Neural cell (in vitro differentiated cells): Measurements from ENCODE around the gene ATP6V1B1. TPM values are rescaled to one million over a fixed set of nuclear protein-coding genes. Genes with fewer than 3 reads are reported as not detected.

Experiments
- H2AFZ ChIP-seq: fragments of 200-600, 300-800 bp; sonication (generic), shearing (Covaris generic); 2 replicates; pipeline ENCODE4 v1.6.0; 2014; ENCODE audit warnings: low read depth, mild to moderate bottlenecking, antibody characterized with exemption, low read length, moderate library complexity
- H3F3A ChIP-seq: fragments of 200-600 bp; shearing (Covaris generic); 2 replicates; pipeline ENCODE4 v1.6.1; 2016; ENCODE audit warnings: mild to moderate bottlenecking, moderate library complexity, mixed read lengths, antibody characterized with exemption, low read length; ENCODE audit not compliant: insufficient read depth, poor library complexity, severe bottlenecking
- H3K27ac ChIP-seq: fragments of 200-600, 300-800 bp; sonication (generic), shearing (Covaris generic); 2 replicates; pipeline ENCODE4 v1.5.1; 2014; ENCODE audit warnings: mild to moderate bottlenecking, low read length, moderate library complexity
- H3K27me3 ChIP-seq: fragments of 300-800, 200-600 bp; sonication (generic), shearing (Covaris generic); 2 replicates; pipeline ENCODE4 v1.6.0; 2014; ENCODE audit warnings: mild to moderate bottlenecking, low read depth, low read length, moderate library complexity; ENCODE audit not compliant: insufficient read depth
- H3K36me3 ChIP-seq: fragments of 300-800, 200-600 bp; sonication (generic), shearing (Covaris generic); 2 replicates; pipeline ENCODE4 v1.5.1; 2014; ENCODE audit warnings: mild to moderate bottlenecking, antibody characterized with exemption, low read length, moderate library complexity; ENCODE audit not compliant: insufficient read depth
- H3K4me2 ChIP-seq: fragments of 300-800, 200-600 bp; sonication (generic), shearing (Covaris generic); 2 replicates; pipeline ENCODE4 v1.6.0; 2014; ENCODE audit warnings: mild to moderate bottlenecking, low read length
- H3K4me3 ChIP-seq: fragments of 300-800, 200-600 bp; sonication (generic), shearing (Covaris generic); 2 replicates; pipeline ENCODE4 v1.5.1; 2014; ENCODE audit warnings: mild to moderate bottlenecking, low read length, moderate library complexity
- H3K79me2 ChIP-seq: fragments of 200-600 bp; shearing (Covaris generic); replicated peaks from 2 replicates; pipeline ENCODE4 v1.6.0; 2014; ENCODE audit warnings: mild to moderate bottlenecking, low read length, moderate library complexity; ENCODE audit not compliant: insufficient read depth
- H3K9ac ChIP-seq: fragments of 300-800, 200-600 bp; sonication (generic), shearing (Covaris generic); 2 replicates; pipeline ENCODE4 v1.6.1; 2016; ENCODE audit warnings: mild to moderate bottlenecking, low read length, mixed read lengths
- H3K9me2 ChIP-seq: fragments of 200-600 bp; shearing (Covaris generic); 2 replicates; pipeline ENCODE4 v1.6.1; 2016; ENCODE audit warnings: mild to moderate bottlenecking, low read length, mixed read lengths; ENCODE audit not compliant: insufficient read depth
- H3K9me3 ChIP-seq: fragments of 200-600, 300-800 bp; sonication (generic), shearing (Covaris generic); 2 replicates; pipeline ENCODE4 v1.6.1; 2016; ENCODE audit warnings: mild to moderate bottlenecking, mixed run types, low read length, moderate library complexity, mixed read lengths
- H4K20me1 ChIP-seq: fragments of 200-600 bp; shearing (Covaris generic); 2 replicates; pipeline ENCODE4 v1.6.1; 2016; ENCODE audit warnings: mild to moderate bottlenecking, mixed run types; ENCODE audit not compliant: insufficient read depth
- EP300 ChIP-seq: fragments of 450-650 bp; conservative IDR thresholded peaks from 2 replicates; pipeline ENCODE4 v1.6.1; 2014; ENCODE audit warnings: antibody characterized with exemption, mild to moderate bottlenecking, moderate library complexity; ENCODE audit not compliant: poor library complexity, severe bottlenecking
- EZH2 ChIP-seq: fragments of 200-600, 300-800 bp; shearing (Covaris generic), sonication (generic); IDR thresholded peaks from 2 replicates; pipeline ENCODE4 v1.6.1; 2014; ENCODE audit warnings: antibody characterized with exemption, low read length, borderline replicate concordance, mild to moderate bottlenecking; ENCODE audit not compliant: insufficient read depth, poor library complexity, severe bottlenecking
- MXI1 ChIP-seq: fragments of 450-650 bp; conservative IDR thresholded peaks from 2 replicates; pipeline ENCODE4 v1.6.1; 2014; ENCODE audit warnings: antibody characterized with exemption, mild to moderate bottlenecking; ENCODE audit not compliant: poor library complexity, severe bottlenecking
- POLR2AphosphoS5 ChIP-seq: IDR thresholded peaks from 2 replicates; pipeline ENCODE4 v1.6.1; 2012
- RAD21 ChIP-seq: fragments of 450-650 bp; conservative IDR thresholded peaks from 2 replicates; pipeline ENCODE4 v1.6.1; 2014; ENCODE audit warnings: antibody characterized with exemption, mild to moderate bottlenecking, moderate library complexity
- REST ChIP-seq: IDR thresholded peaks from 2 replicates; pipeline ENCODE4 v1.6.1; 2012; ENCODE audit warnings: borderline replicate concordance
- SMC3 ChIP-seq: fragments of 450-650 bp; conservative IDR thresholded peaks from 2 replicates; pipeline ENCODE4 v1.6.1; 2014; ENCODE audit warnings: antibody characterized with exemption, mild to moderate bottlenecking, moderate library complexity; ENCODE audit not compliant: poor library complexity
- TAF1 ChIP-seq: IDR thresholded peaks from 2 replicates; pipeline ENCODE4 v1.6.1; 2012; ENCODE audit warnings: low read depth
- polyA plus RNA-seq: library from polyadenylated mRNA; depleted of rRNA; stranded (reverse); fragments of >200 nt; gene quantifications from 2 replicates; pipeline ENCODE4 v1.2.3, GENCODE V29; 2014
- TF ChIP-seq, protein P1 (sequence below): fragments of 450-650 bp; IDR thresholded peaks from 2 replicates; pipeline ENCODE4 v1.5.1; 2014; ENCODE audit warnings: antibody characterized with exemption, mild to moderate bottlenecking, moderate library complexity; ENCODE audit not compliant: poor library complexity, severe bottlenecking

The ATP6V1B1 gene
- polyA plus RNA-seq, 1 donor from 2014 or later: 0.12 TPM

GRCh38 chr2:70985956-70986355, 50.3 kb downstream of the ATP6V1B1 start:
- Histone ChIP-seq H3K27me3 (no peaks in the 10 kb centered on the region), H3K36me3 (peaks cover 8% of the 10 kb centered on the region), H3K27ac (no peak overlapping the region), H3K9me3 (no peaks in the 10 kb centered on the region), H3K4me3 (no peak overlapping the region), H4K20me1 (no peaks in the 10 kb centered on the region), H3K9ac (no peak overlapping the region), H2AFZ (no peak overlapping the region), H3K79me2 (no peaks in the 10 kb centered on the region), H3K9me2 (no peaks in the 10 kb centered on the region), H3K4me2 (no peak overlapping the region), H3F3A (no peaks in the 10 kb centered on the region)
- TF ChIP-seq EZH2: no peak
- TF ChIP-seq POLR2AphosphoS5: no peak
- no peak for TF ChIP-seq REST
- TF ChIP-seq, protein P1, sequence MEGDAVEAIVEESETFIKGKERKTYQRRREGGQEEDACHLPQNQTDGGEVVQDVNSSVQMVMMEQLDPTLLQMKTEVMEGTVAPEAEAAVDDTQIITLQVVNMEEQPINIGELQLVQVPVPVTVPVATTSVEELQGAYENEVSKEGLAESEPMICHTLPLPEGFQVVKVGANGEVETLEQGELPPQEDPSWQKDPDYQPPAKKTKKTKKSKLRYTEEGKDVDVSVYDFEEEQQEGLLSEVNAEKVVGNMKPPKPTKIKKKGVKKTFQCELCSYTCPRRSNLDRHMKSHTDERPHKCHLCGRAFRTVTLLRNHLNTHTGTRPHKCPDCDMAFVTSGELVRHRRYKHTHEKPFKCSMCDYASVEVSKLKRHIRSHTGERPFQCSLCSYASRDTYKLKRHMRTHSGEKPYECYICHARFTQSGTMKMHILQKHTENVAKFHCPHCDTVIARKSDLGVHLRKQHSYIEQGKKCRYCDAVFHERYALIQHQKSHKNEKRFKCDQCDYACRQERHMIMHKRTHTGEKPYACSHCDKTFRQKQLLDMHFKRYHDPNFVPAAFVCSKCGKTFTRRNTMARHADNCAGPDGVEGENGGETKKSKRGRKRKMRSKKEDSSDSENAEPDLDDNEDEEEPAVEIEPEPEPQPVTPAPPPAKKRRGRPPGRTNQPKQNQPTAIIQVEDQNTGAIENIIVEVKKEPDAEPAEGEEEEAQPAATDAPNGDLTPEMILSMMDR: no peak
- TF ChIP-seq MXI1: no peak
- TF ChIP-seq TAF1: no peak

DNA sequence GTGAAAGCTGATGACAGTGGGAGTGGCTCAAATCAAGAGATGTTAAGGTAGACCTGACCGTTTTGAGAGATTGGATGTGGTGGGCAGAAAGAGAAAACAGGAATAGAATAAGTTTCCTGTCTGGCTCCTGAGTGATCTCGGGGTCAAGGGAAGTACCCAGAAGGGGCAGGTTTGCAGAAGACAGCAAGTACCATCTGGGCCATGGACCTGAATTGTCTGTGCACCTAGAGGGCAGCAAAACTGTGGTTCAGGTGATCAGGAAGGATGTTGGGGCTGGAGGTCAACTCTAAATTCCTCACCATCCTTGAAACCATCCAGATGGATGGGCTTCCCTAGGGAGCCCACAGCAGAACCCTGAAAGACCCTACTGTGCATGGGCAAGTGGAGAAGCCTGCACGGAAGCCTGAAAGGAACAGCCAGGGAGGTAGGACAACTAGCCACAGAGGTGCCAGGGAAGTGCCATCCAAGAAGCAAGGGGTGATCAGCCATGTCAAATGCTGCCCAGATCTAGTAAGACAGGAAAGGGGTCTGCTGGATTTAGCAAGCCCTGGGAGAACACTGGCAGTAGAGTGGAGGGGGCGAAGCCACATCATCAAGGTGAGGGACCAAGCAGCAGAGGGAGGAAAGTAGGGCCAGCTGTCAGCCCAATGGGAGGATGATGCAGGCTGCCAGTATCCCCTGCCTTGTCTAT, 50.9 kb downstream of the ATP6V1B1 start:
- no peaks in the 10 kb centered on the region for H4K20me1 ChIP-seq
- no peak overlapping the region for H3K4me2 ChIP-seq
- H3K79me2 ChIP-seq: no peaks in the 10 kb centered on the region
- no peak overlapping the region for H2AFZ ChIP-seq
- peaks cover 8% of the 10 kb centered on the region for H3K36me3 ChIP-seq
- H3K27me3 ChIP-seq: no peaks in the 10 kb centered on the region
- H3K9me2 ChIP-seq: no peaks in the 10 kb centered on the region
- H3K9ac ChIP-seq: no peak overlapping the region
- no peak overlapping the region for H3K4me3 ChIP-seq
- H3F3A ChIP-seq: no peaks in the 10 kb centered on the region
- TF ChIP-seq TAF1 (no peak), REST (no peak), EP300 (no peak), RAD21 (no peak), POLR2AphosphoS5 (no peak), MXI1 (no peak), SMC3 (no peak), EZH2 (no peak)
- TF ChIP-seq, protein P1: no peak
- H3K9me3 ChIP-seq: no peaks in the 10 kb centered on the region
- H3K27ac ChIP-seq: no peak overlapping the region
